ENCODE measurements around the gene PTPN14. TPM values are rescaled to one million over a fixed set of nuclear protein-coding genes. Genes with fewer than 3 reads are reported as not detected.
"Not testable (repeated sequence)": the region's sequence is repeated elsewhere in the genome, so short reads cannot be mapped to it uniquely, and the experiment has no call there.

PTPN14 gene
- total RNA-seq, 1 experiment from 2014 or later: 88.4 TPM

DNA sequence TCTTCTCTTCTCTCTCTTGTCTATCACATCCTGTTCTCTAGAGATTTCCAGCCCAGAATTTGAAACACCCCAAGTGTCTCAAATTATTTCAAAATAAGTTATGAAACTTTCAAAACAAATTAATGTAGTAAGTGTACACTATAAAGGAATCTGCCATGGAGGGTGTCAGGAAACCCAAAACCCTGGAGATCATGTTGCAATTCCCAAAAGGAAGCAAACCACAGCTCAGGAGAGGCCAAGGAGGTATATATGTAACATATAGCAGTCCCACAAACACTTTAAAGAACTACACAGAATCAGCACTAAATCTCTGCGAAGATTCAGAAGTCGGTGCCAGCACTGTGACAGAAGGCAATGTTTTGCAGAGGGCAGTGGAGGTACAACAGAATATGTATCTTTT is 26.6 kb downstream of the PTPN14 start:
- ATAC-seq: no peak
- H3K36me3 Mint-ChIP-seq: no peaks in the 10 kb centered on the region
- H3K27ac Mint-ChIP-seq: peak overlapping the region; percentile 53
- TF ChIP-seq RORB (CRISPR knock-in tag; IDR thresholded peaks at IDR 0.05): no peak
- TF ChIP-seq ZNF396 (CRISPR knock-in tag; IDR thresholded peaks at IDR 0.05; ENCODE audit: borderline replicate concordance): no peak
- DNase-seq (ENCODE audit: low spot score): no peak
- H3K4me3 Mint-ChIP-seq: no peak overlapping the region
- no peaks in the 10 kb centered on the region for H3K9me3 Mint-ChIP-seq
- no peaks in the 10 kb centered on the region for H3K27me3 Mint-ChIP-seq (ENCODE audit: low read depth)
- ChIA-PET CTCF (no interaction called here), POLR2A (no interaction called here)
- H3K4me1 Mint-ChIP-seq: peaks cover 56% of the 10 kb centered on the region

GRCh38 chr1:214523124-214523824 is 28.1 kb downstream of the PTPN14 start:
- Mint-ChIP-seq H3K27me3 (ENCODE audit: low read depth) (no peaks in the 10 kb centered on the region), H3K36me3 (no peaks in the 10 kb centered on the region)
- POLR2A ChIA-PET: no interaction called here

GRCh38 chr1:214521458-214521857 is 29.9 kb downstream of the PTPN14 start:
- ATAC-seq, H3K4me3 Mint-ChIP-seq: not testable (repeated sequence)

More at GRCh38 chr1:214523124-214523824, 28.1 kb downstream of the PTPN14 start:
- Mint-ChIP-seq H3K4me1 (peaks cover 56% of the 10 kb centered on the region), H3K27ac (peak overlapping the region; percentile 54), H3K4me3 (no peak overlapping the region), H3K9me3 (no peaks in the 10 kb centered on the region)
- no peak for ATAC-seq
- CTCF ChIA-PET: no interaction called here
- DNase-seq (ENCODE audit: low spot score): no peak
- TF ChIP-seq GABPB1 (CRISPR knock-in tag; IDR thresholded peaks at IDR 0.05) (0 out of 2 replicates have a peak, but pooled peaks have one; percentile 13), FOXP1 (CRISPR knock-in tag; IDR thresholded peaks at IDR 0.05; ENCODE audit: borderline replicate concordance) (no peak)

GRCh38 chr1:214520544-214521165 is 30.7 kb downstream of the PTPN14 start:
- DNase-seq (ENCODE audit: low spot score) (no peak), ATAC-seq (peak; percentile 60)
- H3K4me1 Mint-ChIP-seq: peaks cover 57% of the 10 kb centered on the region
- H3K4me3 Mint-ChIP-seq: no peak overlapping the region
- no peaks in the 10 kb centered on the region for H3K36me3 Mint-ChIP-seq
- CTCF ChIA-PET: interaction anchor here (0.7 to 1.3 kb wide), 4 partner anchors 31 to 132 kb away, joined by 3 to 4 read pairs (median 3); partner anchors contain the start of gene PTPN14
- H3K27ac Mint-ChIP-seq: no peak overlapping the region; the same call in 1 of the 2 replicates
- POLR2A ChIA-PET: interaction anchor here (0.7 to 1.6 kb wide), 2 partner anchors 22 to 31 kb away, joined by 4 to 5 read pairs; partner anchors contain the start of gene PTPN14
- no peaks in the 10 kb centered on the region for H3K27me3 Mint-ChIP-seq (ENCODE audit: low read depth)
- no peaks in the 10 kb centered on the region for H3K9me3 Mint-ChIP-seq
- TF ChIP-seq ZNF671 (CRISPR knock-in tag; IDR thresholded peaks at IDR 0.05) (no peak), NFATC4 (CRISPR knock-in tag; IDR thresholded peaks at IDR 0.05) (no peak), TCF7 (CRISPR knock-in tag; IDR thresholded peaks at IDR 0.05; ENCODE audit: low read depth) (no peak), ATF2 (CRISPR knock-in tag; IDR thresholded peaks at IDR 0.05; ENCODE audit: borderline replicate concordance, low read depth) (no peak), ZNF317 (CRISPR knock-in tag; IDR thresholded peaks at IDR 0.05; ENCODE audit: borderline replicate concordance, low read depth) (no peak), ZNF232 (CRISPR knock-in tag; IDR thresholded peaks at IDR 0.05) (no peak), ELF4 (CRISPR knock-in tag; IDR thresholded peaks at IDR 0.05; ENCODE audit: low read depth) (no peak), MYBL2 (CRISPR knock-in tag; IDR thresholded peaks at IDR 0.05) (no peak)
- TF ChIP-seq, protein P1, sequence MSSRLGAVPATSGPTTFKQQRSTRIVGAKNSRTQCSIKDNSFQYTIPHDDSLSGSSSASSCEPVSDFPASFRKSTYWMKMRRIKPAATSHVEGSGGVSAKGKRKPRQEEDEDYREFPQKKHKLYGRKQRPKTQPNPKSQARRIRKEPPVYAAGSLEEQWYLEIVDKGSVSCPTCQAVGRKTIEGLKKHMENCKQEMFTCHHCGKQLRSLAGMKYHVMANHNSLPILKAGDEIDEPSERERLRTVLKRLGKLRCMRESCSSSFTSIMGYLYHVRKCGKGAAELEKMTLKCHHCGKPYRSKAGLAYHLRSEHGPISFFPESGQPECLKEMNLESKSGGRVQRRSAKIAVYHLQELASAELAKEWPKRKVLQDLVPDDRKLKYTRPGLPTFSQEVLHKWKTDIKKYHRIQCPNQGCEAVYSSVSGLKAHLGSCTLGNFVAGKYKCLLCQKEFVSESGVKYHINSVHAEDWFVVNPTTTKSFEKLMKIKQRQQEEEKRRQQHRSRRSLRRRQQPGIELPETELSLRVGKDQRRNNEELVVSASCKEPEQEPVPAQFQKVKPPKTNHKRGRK (CRISPR knock-in tag; IDR thresholded peaks at IDR 0.05; ENCODE audit: borderline replicate concordance): no peak

More at GRCh38 chr1:214521458-214521857, 29.9 kb downstream of the PTPN14 start:
- not testable (repeated sequence) for DNase-seq (ENCODE audit: low spot score); H3K36me3 Mint-ChIP-seq; H3K27ac Mint-ChIP-seq; H3K27me3 Mint-ChIP-seq (ENCODE audit: low read depth); H3K9me3 Mint-ChIP-seq
- H3K4me1 Mint-ChIP-seq: peaks cover 56% of the 10 kb centered on the region
- ChIA-PET POLR2A (interaction anchor here (0.6 to 1.6 kb wide), 2 partner anchors 31 to 226 kb away, joined by 3 to 4 read pairs; partner anchors contain the start of gene PTPN14), CTCF (interaction anchor here (0.8 to 0.9 kb wide), 2 partner anchors 30 to 133 kb away, joined by 3 to 4 read pairs; partner anchors contain the start of gene PTPN14)
